Right lobe of liver (tissue), 4 donors: ENCODE data around the gene MOCS1.

ENCODE experiments used
- CTCF ChIP-seq, 4 donors: fragments of 200-600 bp in 3 of 4; fragments of 450-650 bp in 1 of 4; IDR thresholded peaks; one replicate each; pipeline versions ENCODE4 v1.5.1 to v1.8.0; 2016 to 2022; ENCODE audit warnings: antibody characterized with exemption in 4 of 4, mild to moderate bottlenecking in 2 of 4
- POLR2A ChIP-seq: fragments of 450-650 bp; IDR thresholded peaks from one replicate; pipeline ENCODE4 v1.6.1; 2017; ENCODE audit warnings: antibody characterized with exemption, mild to moderate bottlenecking
- donor health status: DM: no; HTN: no; CAD: no.
- donor health status: DM: no; HTN: no; CAD: no.
- donor health status: DM: no; HTN: yes; CAD: no.

GRCh38 chr6:39870950-39871349 lies 63.3 kb downstream of the MOCS1 start:
- TF ChIP-seq CTCF (IDR thresholded peaks at IDR 0.05): no peak
- TF ChIP-seq POLR2A: no peak
